ENCODE data around the gene HMCN1. TPM values are rescaled to one million over a fixed set of nuclear protein-coding genes. Genes with fewer than 3 reads are reported as not detected.

The HMCN1 gene
- total RNA-seq, 1 donor from 2014 or later: 8.9 TPM

GRCh38 chr1:185739967-185740366 is 5.8 kb downstream of the HMCN1 start:
- TF ChIP-seq CTCF (IDR thresholded peaks at IDR 0.05; ENCODE audit: borderline replicate concordance): no peak

GRCh38 chr1:185741551-185741950 is 7.4 kb downstream of the HMCN1 start:
- no peaks in the 10 kb centered on the region for H3K4me1 ChIP-seq
- H3K36me3 ChIP-seq: no peaks in the 10 kb centered on the region
- H3K27me3 ChIP-seq (ENCODE audit: low read depth): no peaks in the 10 kb centered on the region
- TF ChIP-seq CTCF (IDR thresholded peaks at IDR 0.05; ENCODE audit: borderline replicate concordance): no peak
- H3K4me3 ChIP-seq: no peak overlapping the region
- intact Hi-C loops (cut with micrococcal nuclease): no loop called here
- no peak overlapping the region for H3K27ac ChIP-seq (replicated peaks)
- peaks cover 11% of the 10 kb centered on the region for H3K9me3 ChIP-seq (replicated peaks)
- no peak for DNase-seq

More at GRCh38 chr1:185739967-185740366, 5.8 kb downstream of the HMCN1 start:
- intact Hi-C loops (cut with micrococcal nuclease): no loop called here
- Histone ChIP-seq H3K27ac (replicated peaks) (no peak overlapping the region), H3K4me3 (no peak overlapping the region), H3K36me3 (no peaks in the 10 kb centered on the region), H3K27me3 (ENCODE audit: low read depth) (no peaks in the 10 kb centered on the region), H3K9me3 (replicated peaks) (peaks cover 11% of the 10 kb centered on the region), H3K4me1 (no peaks in the 10 kb centered on the region)
- no peak for DNase-seq

- Histone ChIP-seq H3K4me1 (peaks cover 3% of the 10 kb centered on the region), H3K27ac (replicated peaks) (no peak overlapping the region), H3K9me3 (replicated peaks) (peaks cover 11% of the 10 kb centered on the region), H3K36me3 (no peaks in the 10 kb centered on the region), H3K4me3 (no peak overlapping the region), H3K27me3 (ENCODE audit: low read depth) (no peaks in the 10 kb centered on the region)
- intact Hi-C loops (cut with micrococcal nuclease): no loop called here
- DNase-seq: no peak
- no peak for TF ChIP-seq CTCF (IDR thresholded peaks at IDR 0.05; ENCODE audit: borderline replicate concordance)
Measured at GRCh38 chr1:185742403-185742802, 8.2 kb downstream of the HMCN1 start.

- H3K9me3 ChIP-seq (replicated peaks): peaks cover 11% of the 10 kb centered on the region
- no peak for DNase-seq
- H3K4me1 ChIP-seq: peaks cover 13% of the 10 kb centered on the region
- intact Hi-C loops (cut with micrococcal nuclease): no loop called here
- H3K27me3 ChIP-seq (ENCODE audit: low read depth): no peaks in the 10 kb centered on the region
- H3K27ac ChIP-seq (replicated peaks): no peak overlapping the region
- H3K36me3 ChIP-seq: no peaks in the 10 kb centered on the region
- no peak overlapping the region for H3K4me3 ChIP-seq
- no peak for TF ChIP-seq CTCF (IDR thresholded peaks at IDR 0.05; ENCODE audit: borderline replicate concordance)
Measured at GRCh38 chr1:185745165-185745564, 11.0 kb downstream of the HMCN1 start.

- intact Hi-C loops (cut with micrococcal nuclease): no loop called here
- Histone ChIP-seq H3K27ac (replicated peaks) (no peak overlapping the region), H3K4me3 (no peak overlapping the region), H3K4me1 (no peaks in the 10 kb centered on the region), H3K9me3 (replicated peaks) (no peaks in the 10 kb centered on the region), H3K36me3 (no peaks in the 10 kb centered on the region), H3K27me3 (ENCODE audit: low read depth) (no peaks in the 10 kb centered on the region)
- no peak for TF ChIP-seq CTCF (IDR thresholded peaks at IDR 0.05; ENCODE audit: borderline replicate concordance)
- no peak for DNase-seq
Measured at GRCh38 chr1:185759061-185759460, 24.9 kb downstream of the HMCN1 start.

- Histone ChIP-seq H3K27ac (replicated peaks) (no peak overlapping the region), H3K36me3 (no peaks in the 10 kb centered on the region), H3K9me3 (replicated peaks) (no peaks in the 10 kb centered on the region), H3K27me3 (ENCODE audit: low read depth) (no peaks in the 10 kb centered on the region), H3K4me3 (no peak overlapping the region), H3K4me1 (no peaks in the 10 kb centered on the region)
- DNase-seq: no peak
- intact Hi-C loops (cut with micrococcal nuclease): no loop called here
- TF ChIP-seq CTCF (IDR thresholded peaks at IDR 0.05; ENCODE audit: borderline replicate concordance): no peak
Measured at GRCh38 chr1:185761841-185762240, 27.6 kb downstream of the HMCN1 start.
